ENCODE results near the gene SNX22. TPM values are rescaled to one million over a fixed set of nuclear protein-coding genes. Genes with fewer than 3 reads are reported as not detected.

The SNX22 gene
- total RNA-seq (4.3 and 7.7 TPM in 2 replicates), polyA plus RNA-seq (6.3 and 7.5 TPM in 2 replicates)

- H3K4me1 ChIP-seq (ENCODE audit: insufficient read depth), result peaks cover 25% of the 10 kb centered on the region
- TF ChIP-seq EZH2phosphoT487 (IDR thresholded peaks at IDR 0.05; ENCODE audit: low read depth, severe bottlenecking, unreplicated experiment), result no peak
- TF ChIP-seq CTCF (IDR thresholded peaks at IDR 0.05; ENCODE audit: poor library complexity), result no peak
- TF ChIP-seq EZH2 (IDR thresholded peaks at IDR 0.05; ENCODE audit: borderline replicate concordance), result peak; percentile 45
- peaks cover 5% of the 10 kb centered on the region for H4K20me1 ChIP-seq (ENCODE audit: insufficient read depth, poor library complexity, severe bottlenecking)
- 2% methylated on average over 65 of the region's 83 CpGs for WGBS (ENCODE audit: low lambda C conversion rate, missing lambda C conversion rate)
- H3K27me3 ChIP-seq, result peaks cover 14% of the 10 kb centered on the region
- peak; percentile 52 for DNase-seq (ENCODE audit: low spot score)
- peak within 1 kb of the TSS; percentile 99 for H3K4me2 ChIP-seq
- no peaks in the 10 kb centered on the region for H3K9me2 ChIP-seq (replicated peaks; ENCODE audit: insufficient read depth)
- no peak within 1 kb of the TSS for H3K27ac ChIP-seq
- peak within 1 kb of the TSS; percentile 58 for H3K4me3 ChIP-seq
- peak within 1 kb of the TSS; percentile 80 for H2AFZ ChIP-seq
- H3K79me2 ChIP-seq, result no peaks in the 10 kb centered on the region
- H3K9me3 ChIP-seq (ENCODE audit: low read depth), result no peaks in the 10 kb centered on the region
- no peaks in the 10 kb centered on the region for H3K36me3 ChIP-seq (replicated peaks; ENCODE audit: insufficient read depth, low read depth)
These were observed at the start of gene SNX22 for GRCh38 chr15:64151727-64152506. Gene SNX22, plus strand, starts transcription at chr15:64151731. Its CDS starts 45 bp downstream, at chr15:64151776.

GRCh38 chr15:64102497-64102896, 49.0 kb upstream of the SNX22 start:
- no peak overlapping the region for H3K4me3 ChIP-seq
- no peak overlapping the region for H2AFZ ChIP-seq
- H3K36me3 ChIP-seq (replicated peaks; ENCODE audit: insufficient read depth, low read depth), result no peaks in the 10 kb centered on the region
- no peaks in the 10 kb centered on the region for H3K27me3 ChIP-seq
- H3K9me3 ChIP-seq (ENCODE audit: low read depth), result no peaks in the 10 kb centered on the region
- no peak overlapping the region for H3K4me2 ChIP-seq
- H4K20me1 ChIP-seq (ENCODE audit: insufficient read depth, poor library complexity, severe bottlenecking), result peaks cover 71% of the 10 kb centered on the region
- TF ChIP-seq EZH2phosphoT487 (IDR thresholded peaks at IDR 0.05; ENCODE audit: low read depth, severe bottlenecking, unreplicated experiment) (no peak), EZH2 (IDR thresholded peaks at IDR 0.05; ENCODE audit: borderline replicate concordance) (no peak), CTCF (IDR thresholded peaks at IDR 0.05; ENCODE audit: poor library complexity) (no peak)
- peaks cover 9% of the 10 kb centered on the region for H3K4me1 ChIP-seq (ENCODE audit: insufficient read depth)
- H3K9me2 ChIP-seq (replicated peaks; ENCODE audit: insufficient read depth), result no peaks in the 10 kb centered on the region
- 86% methylated on average over 2 of the region's 2 CpGs for WGBS (ENCODE audit: low lambda C conversion rate, missing lambda C conversion rate)
- peaks cover 100% of the 10 kb centered on the region for H3K79me2 ChIP-seq
- no peak overlapping the region for H3K27ac ChIP-seq
- DNase-seq (ENCODE audit: low spot score), result no peak

GRCh38 chr15:64105113-64105704, 46.3 kb upstream of the SNX22 start:
- Histone ChIP-seq H3K9me3 (ENCODE audit: low read depth) (no peaks in the 10 kb centered on the region), H3K27ac (peak overlapping the region; percentile 20), H3K79me2 (peaks cover 99% of the 10 kb centered on the region), H3K27me3 (no peaks in the 10 kb centered on the region), H3K9me2 (replicated peaks; ENCODE audit: insufficient read depth) (no peaks in the 10 kb centered on the region), H3K36me3 (replicated peaks; ENCODE audit: insufficient read depth, low read depth) (no peaks in the 10 kb centered on the region), H3K4me2 (no peak overlapping the region), H3K4me1 (ENCODE audit: insufficient read depth) (peaks cover 4% of the 10 kb centered on the region), H2AFZ (no peak overlapping the region), H4K20me1 (ENCODE audit: insufficient read depth, poor library complexity, severe bottlenecking) (peaks cover 58% of the 10 kb centered on the region), H3K4me3 (no peak overlapping the region)
- TF ChIP-seq EZH2 (IDR thresholded peaks at IDR 0.05; ENCODE audit: borderline replicate concordance) (no peak), EZH2phosphoT487 (IDR thresholded peaks at IDR 0.05; ENCODE audit: low read depth, severe bottlenecking, unreplicated experiment) (no peak), CTCF (IDR thresholded peaks at IDR 0.05; ENCODE audit: poor library complexity) (no peak)
- peak; percentile 42 for DNase-seq (ENCODE audit: low spot score)
- 84% methylated on average over 9 of the region's 9 CpGs for WGBS (ENCODE audit: low lambda C conversion rate, missing lambda C conversion rate)
